ENCODE results near the gene COL1A1. TPM values are rescaled to one million over a fixed set of nuclear protein-coding genes. Genes with fewer than 3 reads are reported as not detected.
A peak's percentile ranks its signal among the peaks of the same experiment; 100 is the strongest.

COL1A1 gene
- total and polyA plus RNA-seq, 2 of the 13 experiments (the other 11 are each of a cell fraction or from before 2014, with no cell fraction given) = 0.05 TPM; not detected in 1

DNA sequence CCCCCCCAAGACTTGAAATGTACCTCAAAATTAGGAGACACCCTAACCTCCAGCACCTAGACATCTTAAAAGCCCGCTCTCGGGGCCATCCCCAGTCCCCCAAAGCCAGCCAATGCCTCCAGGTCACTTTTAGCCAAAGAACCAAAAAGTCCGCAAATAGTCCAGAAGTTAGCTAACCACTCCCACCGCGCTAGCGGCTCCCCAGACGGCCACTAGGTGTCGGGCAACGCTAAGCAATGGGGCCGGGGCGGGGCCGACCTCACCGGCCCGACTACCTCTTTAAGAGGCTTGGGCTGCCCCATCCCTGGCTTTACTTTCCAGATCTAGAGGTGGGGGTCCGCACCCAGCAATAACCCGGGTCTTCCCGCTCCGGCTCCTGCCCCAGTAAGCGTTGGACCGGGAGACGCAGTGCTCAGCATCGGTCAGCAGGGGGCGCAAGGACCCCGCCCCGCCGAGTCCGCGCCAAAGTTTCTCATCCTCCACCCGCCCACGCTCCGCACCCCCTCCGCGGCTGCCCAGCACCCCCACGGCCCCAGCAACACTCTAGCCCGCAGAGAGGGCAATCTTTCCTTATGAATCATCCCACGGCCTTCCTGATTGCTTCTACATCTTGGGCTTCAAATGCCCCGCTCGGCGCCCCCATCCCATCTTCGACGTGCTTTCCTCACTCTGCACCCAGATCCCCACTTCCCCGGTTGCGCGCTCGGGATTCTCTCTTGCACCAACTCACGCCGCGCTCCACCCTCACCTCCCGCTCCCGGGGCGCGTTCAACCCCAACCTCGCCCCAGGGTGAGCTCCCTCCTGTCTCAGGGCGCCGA, 765 bp downstream of the COL1A1 start (continued):
- TF ChIP-seq, protein P1, sequence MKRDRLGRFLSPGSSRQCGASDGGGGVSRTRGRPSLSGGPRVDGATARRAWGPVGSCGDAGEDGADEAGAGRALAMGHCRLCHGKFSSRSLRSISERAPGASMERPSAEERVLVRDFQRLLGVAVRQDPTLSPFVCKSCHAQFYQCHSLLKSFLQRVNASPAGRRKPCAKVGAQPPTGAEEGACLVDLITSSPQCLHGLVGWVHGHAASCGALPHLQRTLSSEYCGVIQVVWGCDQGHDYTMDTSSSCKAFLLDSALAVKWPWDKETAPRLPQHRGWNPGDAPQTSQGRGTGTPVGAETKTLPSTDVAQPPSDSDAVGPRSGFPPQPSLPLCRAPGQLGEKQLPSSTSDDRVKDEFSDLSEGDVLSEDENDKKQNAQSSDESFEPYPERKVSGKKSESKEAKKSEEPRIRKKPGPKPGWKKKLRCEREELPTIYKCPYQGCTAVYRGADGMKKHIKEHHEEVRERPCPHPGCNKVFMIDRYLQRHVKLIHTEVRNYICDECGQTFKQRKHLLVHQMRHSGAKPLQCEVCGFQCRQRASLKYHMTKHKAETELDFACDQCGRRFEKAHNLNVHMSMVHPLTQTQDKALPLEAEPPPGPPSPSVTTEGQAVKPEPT (CRISPR knock-in tag; IDR thresholded peaks at IDR 0.05; ENCODE audit: low read depth) = no peak
- TF ChIP-seq NR0B2 (CRISPR knock-in tag; IDR thresholded peaks at IDR 0.05) (no peak; the same call in 1 of the 2 replicates), RFXANK (CRISPR knock-in tag; IDR thresholded peaks at IDR 0.05) (peak; percentile 16; the same call in 1 of the 2 replicates), NKX3-1 (CRISPR knock-in tag; IDR thresholded peaks at IDR 0.05) (no peak), XRCC5 (optimal IDR thresholded peaks at IDR 0.05; ENCODE audit: low read length) (peak; percentile 90), MBD4 (IDR thresholded peaks at IDR 0.05; ENCODE audit: borderline replicate concordance, low read length) (no peak), ZNF724P (CRISPR knock-in tag; IDR thresholded peaks at IDR 0.05; ENCODE audit: borderline replicate concordance) (peak; percentile 5; the same call in 1 of the 2 replicates), SNRNP70 (IDR thresholded peaks at IDR 0.05; ENCODE audit: low read depth, low read length) (no peak), ZNF446 (CRISPR knock-in tag; IDR thresholded peaks at IDR 0.05) (no peak), ZFP1 (CRISPR knock-in tag; IDR thresholded peaks at IDR 0.05) (no peak), KLF15 (CRISPR knock-in tag; IDR thresholded peaks at IDR 0.05; ENCODE audit: borderline replicate concordance) (peak; percentile 81; the same call in 1 of the 2 replicates), SP140L (CRISPR knock-in tag; IDR thresholded peaks at IDR 0.05; ENCODE audit: borderline replicate concordance) (no peak; the same call in 1 of the 2 replicates), PRPF4 (IDR thresholded peaks at IDR 0.05; ENCODE audit: low read depth, low read length, poor library complexity, severe bottlenecking) (no peak), ZNF747 (CRISPR knock-in tag; IDR thresholded peaks at IDR 0.05; ENCODE audit: borderline replicate concordance) (0 out of 2 replicates have a peak, but pooled peaks have one; percentile 56), ZNF30 (CRISPR knock-in tag; IDR thresholded peaks at IDR 0.05) (no peak), ZNF512B (CRISPR knock-in tag; IDR thresholded peaks at IDR 0.05; ENCODE audit: borderline replicate concordance) (no peak), UBTF (CRISPR knock-in tag; IDR thresholded peaks at IDR 0.05) (no peak), FOSL1 (CRISPR knock-in tag; IDR thresholded peaks at IDR 0.05; ENCODE audit: borderline replicate concordance) (no peak), RARA (CRISPR knock-in tag; IDR thresholded peaks at IDR 0.05) (no peak), ZFP36L2 (CRISPR knock-in tag; IDR thresholded peaks at IDR 0.05) (no peak), SOX5 (CRISPR knock-in tag; IDR thresholded peaks at IDR 0.05; ENCODE audit: borderline replicate concordance) (no peak)
- TF ChIP-seq, protein P2, sequence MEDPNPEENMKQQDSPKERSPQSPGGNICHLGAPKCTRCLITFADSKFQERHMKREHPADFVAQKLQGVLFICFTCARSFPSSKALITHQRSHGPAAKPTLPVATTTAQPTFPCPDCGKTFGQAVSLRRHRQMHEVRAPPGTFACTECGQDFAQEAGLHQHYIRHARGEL (CRISPR knock-in tag; IDR thresholded peaks at IDR 0.05) = 0 out of 2 replicates have a peak, but pooled peaks have one; percentile 38
